HPDE6-E6E7 (cell line): ENCODE data around the gene LZTS2.
"Not testable (repeated sequence)": the region's sequence is repeated elsewhere in the genome, so short reads cannot be mapped to it uniquely, and the experiment has no call there.

Experiments
- DNase-seq: peaks from one replicate; pipeline ENCODE4 v3.0.0; 2011; ENCODE audit warnings: missing footprints; ENCODE audit errors: extremely low spot score

The LZTS2 gene

GRCh38 chr10:101031796-101032636 lies 32.4 kb downstream of the LZTS2 start:
- DNase-seq = peak; percentile 33

GRCh38 chr10:101032637-101033224 lies 33.1 kb downstream of the LZTS2 start:
- peak; percentile 76 for DNase-seq

GRCh38 chr10:101033276-101033675 lies 33.7 kb downstream of the LZTS2 start:
- DNase-seq = no peak

- not testable (repeated sequence) for DNase-seq
Measured at GRCh38 chr10:101034404-101034803, 34.8 kb downstream of the LZTS2 start.

- no peak for DNase-seq
Measured at GRCh38 chr10:101035314-101035713, 35.7 kb downstream of the LZTS2 start.

GRCh38 chr10:101035916-101036702 lies 36.5 kb downstream of the LZTS2 start:
- no peak for DNase-seq

GRCh38 chr10:101036726-101037125 lies 37.1 kb downstream of the LZTS2 start:
- DNase-seq = no peak

GRCh38 chr10:101038484-101038883 lies 38.9 kb downstream of the LZTS2 start:
- DNase-seq = no peak

- no peak for DNase-seq
Measured at GRCh38 chr10:101040061-101040460, 40.5 kb downstream of the LZTS2 start.

GRCh38 chr10:101040851-101041250 lies 41.2 kb downstream of the LZTS2 start:
- DNase-seq = no peak

GRCh38 chr10:101041252-101041761 lies 41.7 kb downstream of the LZTS2 start:
- DNase-seq = peak; percentile 80

- DNase-seq = no peak
Measured at GRCh38 chr10:101042118-101042517, 42.5 kb downstream of the LZTS2 start.

- peak; percentile 91 for DNase-seq
Measured at GRCh38 chr10:101042667-101043362, 43.2 kb downstream of the LZTS2 start.

GRCh38 chr10:101043363-101043707 lies 43.7 kb downstream of the LZTS2 start:
- DNase-seq = no peak

GRCh38 chr10:101044117-101044516 lies 44.5 kb downstream of the LZTS2 start:
- DNase-seq = no peak

GRCh38 chr10:101046332-101047238 lies 47.0 kb downstream of the LZTS2 start:
- DNase-seq = no peak

GRCh38 chr10:101047268-101047667 lies 47.7 kb downstream of the LZTS2 start:
- no peak for DNase-seq

GRCh38 chr10:101047961-101048892 lies 48.6 kb downstream of the LZTS2 start:
- no peak for DNase-seq

- peak; percentile 54 for DNase-seq
Measured at GRCh38 chr10:101050208-101051069, 50.8 kb downstream of the LZTS2 start.
